OCI-LY1 (cell line): Measurements from ENCODE around the gene BTBD6.
"Not testable (repeated sequence)": the region's sequence is repeated elsewhere in the genome, so short reads cannot be mapped to it uniquely, and the experiment has no call there.

Experiments used
- H2AFZ ChIP-seq: fragments of 200-600 bp; sonication (generic), shearing (Covaris generic); 2 replicates; pipeline ENCODE4 v1.6.0; 2014; ENCODE audit warnings: antibody characterized with exemption, mild to moderate bottlenecking, low read length
- H3F3A ChIP-seq: fragments of 200-600 bp; sonication (generic), shearing (Covaris generic); 2 replicates; pipeline ENCODE4 v1.6.0; 2014; ENCODE audit warnings: mild to moderate bottlenecking, antibody characterized with exemption, low read length, moderate library complexity; ENCODE audit not compliant: insufficient read depth
- H3K27ac ChIP-seq: fragments of 200-600 bp; sonication (generic); 2 replicates; pipeline ENCODE4 v1.5.1; 2014; ENCODE audit warnings: low read length, mixed run types, mild to moderate bottlenecking, low read depth; ENCODE audit not compliant: poor library complexity, severe bottlenecking
- H3K27me3 ChIP-seq: fragments of 200-600 bp; sonication (generic); 2 replicates; pipeline ENCODE4 v1.6.0; 2014; ENCODE audit warnings: antibody characterized with exemption, mild to moderate bottlenecking, low read length, moderate library complexity; ENCODE audit not compliant: insufficient read depth
- H3K36me3 ChIP-seq: fragments of 200-600 bp; sonication (generic); 2 replicates; pipeline ENCODE4 v1.6.1; 2014; ENCODE audit warnings: mild to moderate bottlenecking, antibody characterized with exemption, low read length, moderate library complexity, mixed read lengths; ENCODE audit not compliant: insufficient read depth
- H3K4me1 ChIP-seq: fragments of 200-600 bp; sonication (generic); 2 replicates; pipeline ENCODE4 v1.5.1; 2014; ENCODE audit warnings: mild to moderate bottlenecking, low read length, moderate library complexity; ENCODE audit not compliant: insufficient read depth, severe bottlenecking
- H3K4me2 ChIP-seq: fragments of 200-600 bp; sonication (generic), shearing (Covaris generic); 2 replicates; pipeline ENCODE4 v1.6.1; 2014; ENCODE audit warnings: low read length
- H3K4me3 ChIP-seq: fragments of 200-600 bp; sonication (generic); 2 replicates; pipeline ENCODE4 v1.5.1; 2014; ENCODE audit warnings: low read length, low read depth, mild to moderate bottlenecking, mixed read lengths; ENCODE audit not compliant: poor library complexity, severe bottlenecking
- H3K79me2 ChIP-seq: fragments of 200-600 bp; shearing (Covaris generic); 2 replicates; pipeline ENCODE4 v1.6.1; 2016; ENCODE audit warnings: mixed run types, low read length, mixed read lengths; ENCODE audit not compliant: insufficient read depth
- H3K9ac ChIP-seq: fragments of 200-600 bp; sonication (generic), shearing (Covaris generic); 2 replicates; pipeline ENCODE4 v1.6.1; 2014; ENCODE audit warnings: mild to moderate bottlenecking, low read length, mixed read lengths
- H3K9me2 ChIP-seq: fragments of 200-600 bp; sonication (generic), shearing (Covaris generic); 2 replicates; pipeline ENCODE4 v1.6.1; 2014; ENCODE audit warnings: low read depth, mild to moderate bottlenecking, low read length, mixed read lengths
- H3K9me3 ChIP-seq: fragments of 200-600 bp; shearing (Covaris generic); 2 replicates; pipeline ENCODE4 v1.6.1; 2014; ENCODE audit warnings: low read length, mixed read lengths
- H4K20me1 ChIP-seq: fragments of 200-600 bp; sonication (generic), shearing (Covaris generic); 2 replicates; pipeline ENCODE4 v1.6.0; 2016; ENCODE audit warnings: mild to moderate bottlenecking, low read length; ENCODE audit not compliant: insufficient read depth
- CTCF ChIP-seq: fragments of 200-600 bp; sonication (generic), shearing (Covaris generic); IDR thresholded peaks from 2 replicates; pipeline ENCODE4 v1.5.1; 2017; ENCODE audit warnings: mild to moderate bottlenecking, antibody characterized with exemption, low read length, moderate library complexity, mixed read lengths
- EZH2 ChIP-seq: fragments of 200-600 bp; sonication (generic), shearing (Covaris generic); IDR thresholded peaks from 2 replicates; pipeline ENCODE4 v1.8.0; 2017; ENCODE audit warnings: borderline replicate concordance, mixed run types, mild to moderate bottlenecking, antibody characterized with exemption, low read length, moderate library complexity, mixed read lengths

The BTBD6 gene

GRCh38 chr14:105286759-105287144 is 38.4 kb downstream of the BTBD6 start:
- Histone ChIP-seq H3K79me2 (no peaks in the 10 kb centered on the region), H3K36me3 (peaks cover 4% of the 10 kb centered on the region), H2AFZ (no peak overlapping the region), H3K27me3 (peaks cover 8% of the 10 kb centered on the region; the same call in 1 of the 2 replicates), H3K4me2 (no peak overlapping the region), H3K27ac (no peak overlapping the region), H3K9me2 (no peaks in the 10 kb centered on the region), H3K9me3 (no peaks in the 10 kb centered on the region), H4K20me1 (0 out of 2 replicates have a peak, but pooled peaks cover 7% of the 10 kb centered on the region), H3F3A (no peaks in the 10 kb centered on the region), H3K9ac (no peak overlapping the region), H3K4me1 (no peaks in the 10 kb centered on the region), H3K4me3 (no peak overlapping the region)
- no peak for TF ChIP-seq CTCF
- no peak for TF ChIP-seq EZH2

- H3K4me2 ChIP-seq: no peak overlapping the region
- 0 out of 2 replicates have a peak, but pooled peaks cover 7% of the 10 kb centered on the region for H4K20me1 ChIP-seq
- H3K4me1 ChIP-seq: no peaks in the 10 kb centered on the region
- no peaks in the 10 kb centered on the region for H3F3A ChIP-seq
- H3K27ac ChIP-seq: no peak overlapping the region
- no peak overlapping the region for H2AFZ ChIP-seq
- H3K9ac ChIP-seq: no peak overlapping the region
- peaks cover 8% of the 10 kb centered on the region; the same call in 1 of the 2 replicates for H3K27me3 ChIP-seq
- no peak overlapping the region for H3K4me3 ChIP-seq
- H3K79me2 ChIP-seq: no peaks in the 10 kb centered on the region
- no peak for TF ChIP-seq EZH2
- TF ChIP-seq CTCF: no peak
- no peaks in the 10 kb centered on the region for H3K9me3 ChIP-seq
- H3K36me3 ChIP-seq: peaks cover 4% of the 10 kb centered on the region
- H3K9me2 ChIP-seq: no peaks in the 10 kb centered on the region
Observed at GRCh38 chr14:105287249-105288102, 39.1 kb downstream of the BTBD6 start.

- H3K9ac ChIP-seq, H4K20me1 ChIP-seq, H3K36me3 ChIP-seq, H3K9me3 ChIP-seq, H3K4me2 ChIP-seq, H2AFZ ChIP-seq, H3K4me3 ChIP-seq, H3K27ac ChIP-seq, H3F3A ChIP-seq, H3K9me2 ChIP-seq, H3K27me3 ChIP-seq, H3K4me1 ChIP-seq, H3K79me2 ChIP-seq: not testable (repeated sequence)
Observed at GRCh38 chr14:105288936-105289335, 40.6 kb downstream of the BTBD6 start.
